T-helper 2 cell (primary cell): ENCODE data around the gene CTXN2.

Source experiments
- DNase-seq, 5 experiments: peaks; one replicate each; pipeline versions ENCODE4 v3.0.0 to v3.0.0-alpha.2; 2012 to 2022

The CTXN2 gene

GRCh38 chr15:48222627-48223026, 31.2 kb downstream of the CTXN2 start:
- DNase-seq, result no peak

- no peak for DNase-seq
Measured at GRCh38 chr15:48225771-48226170, 34.3 kb downstream of the CTXN2 start.

- DNase-seq, result no peak
Measured at GRCh38 chr15:48230498-48230897, 39.0 kb downstream of the CTXN2 start.

GRCh38 chr15:48233246-48233645, 41.8 kb downstream of the CTXN2 start:
- peak in 1 of 5 experiments; percentile 68 for DNase-seq

GRCh38 chr15:48239334-48239733, 47.9 kb downstream of the CTXN2 start:
- no peak for DNase-seq

- DNase-seq, result no peak
Measured at GRCh38 chr15:48242015-48242414, 50.5 kb downstream of the CTXN2 start.

GRCh38 chr15:48242535-48242934, 51.1 kb downstream of the CTXN2 start:
- no peak for DNase-seq

- no peak for DNase-seq
Measured at GRCh38 chr15:48244921-48245320, 53.5 kb downstream of the CTXN2 start.

- DNase-seq, result no peak
Measured at GRCh38 chr15:48248414-48248813, 56.9 kb downstream of the CTXN2 start.

- DNase-seq, result peak in 1 of 5 experiments; percentile 74
Measured at GRCh38 chr15:48250640-48251076, 59.2 kb downstream of the CTXN2 start.

- no peak for DNase-seq
Measured at GRCh38 chr15:48253172-48253571, 61.7 kb downstream of the CTXN2 start.
